Upper lobe of left lung (tissue), 6 donors: ENCODE measurements around the gene LRRK1. TPM values are rescaled to one million over a fixed set of nuclear protein-coding genes. Genes with fewer than 3 reads are reported as not detected.

Experiments used
- ATAC-seq, 2 donors: fragments of 200-7000 bp; cut with Tn5 transposase; one replicate each; pipeline ENCODE4 v1.9.1; 2022; ENCODE audit warnings: mild to moderate bottlenecking in 2 of 2, moderate library complexity in 2 of 2; ENCODE audit not compliant: low FRiP score in 2 of 2
- DNase-seq, 2 donors: peaks; one replicate each; pipeline ENCODE4 v3.0.0-alpha.2; 2019 to 2020
- H3K27ac ChIP-seq, 4 donors: fragments of 200-600 bp; sonication (generic); one replicate each; pipeline ENCODE4 v1.5.1; 2016 to 2019
- H3K27me3 ChIP-seq, 4 donors: fragments of 200-600 bp; sonication (generic); one replicate each; pipeline ENCODE4 v1.5.1; 2017 to 2019
- H3K36me3 ChIP-seq, 4 donors: fragments of 200-600 bp; sonication (generic); one replicate each; pipeline ENCODE4 v1.5.1; 2016 to 2019
- H3K4me1 ChIP-seq, 4 donors: fragments of 200-600 bp; sonication (generic); one replicate each; pipeline ENCODE4 v1.5.1; 2018 to 2019
- H3K4me3 ChIP-seq, 4 donors: fragments of 200-600 bp; sonication (generic); one replicate each; pipeline ENCODE4 v1.5.1; 2017 to 2019; ENCODE audit warnings: mild to moderate bottlenecking in 2 of 4, moderate library complexity in 1 of 4
- H3K9me3 ChIP-seq, 4 donors: fragments of 200-600 bp; sonication (generic); one replicate each; pipeline ENCODE4 v1.5.1; 2018 to 2019
- EP300 ChIP-seq, 4 donors: sonication (generic); formaldehyde crosslinking; IDR thresholded peaks; one replicate each; pipeline ENCODE4 v1.5.1; 2017; ENCODE audit warnings: antibody characterized with exemption in 4 of 4, control low read depth in 2 of 4
- POLR2A ChIP-seq, 4 donors: fragments of 450-650 bp; IDR thresholded peaks; one replicate each; pipeline ENCODE4 v1.5.1; 2016 to 2017; ENCODE audit warnings: antibody characterized with exemption in 4 of 4, mild to moderate bottlenecking in 2 of 4
- POLR2AphosphoS5 ChIP-seq, 2 donors: sonication (generic); formaldehyde crosslinking; IDR thresholded peaks; one replicate each; pipeline ENCODE4 v1.5.1; 2017; ENCODE audit warnings: antibody characterized with exemption in 2 of 2
- WGBS, 2 donors: methylation state at CpG; one replicate each; pipeline ENCODE4 v1.1.5; 2017 to 2018; 5-methylcytosine and 5-hydroxymethylcytosine counted together
- total RNA-seq, 6 donors: library from RNA; depleted of rRNA in 4 of 6; stranded (reverse); fragments of >200 nt in 4 of 6; gene quantifications; one replicate each; pipeline versions ENCODE4 v1.1.0 to v1.2.1, GENCODE V29; 2016 to 2021
- TF ChIP-seq, protein P1 (sequence below), 6 experiments: fragments of 450-650 bp in 4 of 6; fragments of 200-600 bp in 2 of 6; sonication (generic) in 2 of 6; IDR thresholded peaks; one replicate each; pipeline ENCODE4 v1.5.1; 2016 to 2019; ENCODE audit warnings: antibody characterized with exemption in 6 of 6
- donor health status: DM: no; HTN: no; CAD: no; lungs with moderate emphysema.
- donor health status: DM: no; HTN: yes; CAD: no; lungs with severe emphysema.

LRRK1 gene
- total RNA-seq, 6 donors from 2014 or later, result 15.0 to 47.1 (median 31.2) TPM

DNA sequence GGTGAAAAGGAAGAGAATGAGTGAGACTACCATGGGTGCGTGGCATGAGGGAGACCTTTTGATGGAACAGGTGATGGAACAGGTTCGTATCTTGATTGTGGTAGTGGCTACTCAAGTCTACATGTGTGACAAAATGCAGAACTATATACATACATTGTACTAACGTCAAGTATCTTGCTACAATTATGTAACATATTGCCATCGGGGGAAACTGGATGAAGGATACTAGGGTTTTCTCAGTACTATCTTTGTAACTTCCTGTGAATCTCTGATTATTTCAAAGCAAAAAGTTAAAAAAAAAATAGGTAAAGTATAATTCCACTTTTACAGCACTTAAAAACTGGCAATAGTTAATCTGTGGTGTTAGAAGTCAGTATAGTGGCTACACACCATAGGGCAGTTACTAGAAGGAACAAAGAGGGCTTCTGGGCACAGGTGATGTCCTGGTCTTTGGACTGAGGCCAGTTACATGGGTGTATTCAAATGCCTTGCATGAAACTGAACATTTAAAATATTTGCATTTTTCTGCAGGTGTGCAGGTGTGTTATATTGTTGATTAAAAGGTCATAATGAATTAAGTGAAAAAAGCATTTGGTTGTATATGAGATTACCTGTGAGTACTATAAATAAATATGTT is 61.4 kb downstream of the LRRK1 start:
- H3K9me3 ChIP-seq, result no peaks in the 10 kb centered on the region
- H3K36me3 ChIP-seq, result peaks cover 0 to 4% (median 0%) of the 10 kb centered on the region in 4 donors
- ATAC-seq, result no peak
- no peak for TF ChIP-seq POLR2A (IDR thresholded peaks at IDR 0.05)
- TF ChIP-seq, protein P1, sequence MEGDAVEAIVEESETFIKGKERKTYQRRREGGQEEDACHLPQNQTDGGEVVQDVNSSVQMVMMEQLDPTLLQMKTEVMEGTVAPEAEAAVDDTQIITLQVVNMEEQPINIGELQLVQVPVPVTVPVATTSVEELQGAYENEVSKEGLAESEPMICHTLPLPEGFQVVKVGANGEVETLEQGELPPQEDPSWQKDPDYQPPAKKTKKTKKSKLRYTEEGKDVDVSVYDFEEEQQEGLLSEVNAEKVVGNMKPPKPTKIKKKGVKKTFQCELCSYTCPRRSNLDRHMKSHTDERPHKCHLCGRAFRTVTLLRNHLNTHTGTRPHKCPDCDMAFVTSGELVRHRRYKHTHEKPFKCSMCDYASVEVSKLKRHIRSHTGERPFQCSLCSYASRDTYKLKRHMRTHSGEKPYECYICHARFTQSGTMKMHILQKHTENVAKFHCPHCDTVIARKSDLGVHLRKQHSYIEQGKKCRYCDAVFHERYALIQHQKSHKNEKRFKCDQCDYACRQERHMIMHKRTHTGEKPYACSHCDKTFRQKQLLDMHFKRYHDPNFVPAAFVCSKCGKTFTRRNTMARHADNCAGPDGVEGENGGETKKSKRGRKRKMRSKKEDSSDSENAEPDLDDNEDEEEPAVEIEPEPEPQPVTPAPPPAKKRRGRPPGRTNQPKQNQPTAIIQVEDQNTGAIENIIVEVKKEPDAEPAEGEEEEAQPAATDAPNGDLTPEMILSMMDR (IDR thresholded peaks at IDR 0.05), result no peak
- TF ChIP-seq EP300 (IDR thresholded peaks at IDR 0.05), result no peak
- no peak for TF ChIP-seq POLR2AphosphoS5 (IDR thresholded peaks at IDR 0.05)
- no peak overlapping the region for H3K27ac ChIP-seq
- no peaks in the 10 kb centered on the region for H3K27me3 ChIP-seq
- H3K4me3 ChIP-seq, result no peak overlapping the region
- DNase-seq, result no peak
- H3K4me1 ChIP-seq, result no peaks in the 10 kb centered on the region
- 71 to 93% methylated on average over 4 of the region's 4 CpGs for WGBS, 2 donors

DNA sequence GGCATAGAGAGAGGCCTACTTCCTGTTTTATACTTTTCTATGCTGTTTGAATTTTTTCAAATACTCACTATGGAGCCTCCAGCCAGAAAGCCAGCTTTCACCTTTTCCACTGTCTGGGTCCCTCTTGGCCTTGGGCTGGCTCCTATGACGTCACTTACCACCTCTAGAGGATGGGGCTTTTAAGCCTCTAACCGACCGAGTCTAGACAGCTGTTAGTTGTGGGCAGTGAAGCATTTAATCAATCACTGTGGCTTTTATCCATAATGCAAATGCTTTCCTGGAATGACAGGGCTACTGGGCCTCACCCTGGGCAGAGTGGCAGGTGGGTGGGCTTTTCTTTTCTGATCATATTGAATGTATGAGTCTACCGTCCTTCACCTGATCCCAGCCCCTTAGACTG is 61.9 kb downstream of the LRRK1 start:
- DNase-seq (no peak), ATAC-seq (no peak)
- Histone ChIP-seq H3K36me3 (peaks cover 0 to 4% (median 0%) of the 10 kb centered on the region in 4 donors), H3K4me1 (no peaks in the 10 kb centered on the region), H3K4me3 (no peak overlapping the region), H3K27ac (no peak overlapping the region), H3K27me3 (no peaks in the 10 kb centered on the region), H3K9me3 (no peaks in the 10 kb centered on the region)
- 79 to 93% methylated on average over 4 of the region's 4 CpGs for WGBS, 2 donors
- TF ChIP-seq, protein P1 (IDR thresholded peaks at IDR 0.05), result no peak
- TF ChIP-seq POLR2A (IDR thresholded peaks at IDR 0.05) (no peak), EP300 (IDR thresholded peaks at IDR 0.05) (no peak), POLR2AphosphoS5 (IDR thresholded peaks at IDR 0.05) (no peak)

DNA sequence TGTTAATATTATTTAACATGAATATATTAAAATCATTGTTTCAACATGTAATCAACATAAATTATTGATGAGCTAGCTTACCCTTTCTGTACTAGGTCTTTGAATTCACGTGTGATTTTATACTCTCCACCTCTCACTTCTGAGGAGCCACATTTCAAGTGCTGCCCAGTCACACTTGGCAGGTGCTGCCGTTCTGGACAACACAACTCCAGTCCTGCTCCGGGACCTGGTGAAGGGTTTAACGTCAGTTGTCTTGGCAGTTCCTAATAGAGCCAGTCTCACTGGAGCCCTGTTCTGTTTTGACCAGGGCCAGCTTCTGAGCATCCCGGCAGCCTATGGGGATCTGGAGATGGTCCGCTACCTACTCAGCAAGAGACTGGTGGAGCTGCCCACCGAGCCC is 64.1 kb downstream of the LRRK1 start:
- H3K9me3 ChIP-seq, result no peaks in the 10 kb centered on the region
- H3K4me3 ChIP-seq, result no peak overlapping the region
- H3K4me1 ChIP-seq, result no peaks in the 10 kb centered on the region
- H3K27me3 ChIP-seq, result no peaks in the 10 kb centered on the region
- DNase-seq (no peak), ATAC-seq (no peak)
- H3K36me3 ChIP-seq, result peaks cover 0 to 4% (median 0%) of the 10 kb centered on the region in 4 donors
- 77 to 89% methylated on average over 5 of the region's 7 CpGs for WGBS, 2 donors
- no peak overlapping the region for H3K27ac ChIP-seq
- TF ChIP-seq EP300 (IDR thresholded peaks at IDR 0.05), result no peak
- no peak for TF ChIP-seq POLR2A (IDR thresholded peaks at IDR 0.05)
- no peak for TF ChIP-seq POLR2AphosphoS5 (IDR thresholded peaks at IDR 0.05)
- TF ChIP-seq, protein P1 (IDR thresholded peaks at IDR 0.05), result no peak

DNA sequence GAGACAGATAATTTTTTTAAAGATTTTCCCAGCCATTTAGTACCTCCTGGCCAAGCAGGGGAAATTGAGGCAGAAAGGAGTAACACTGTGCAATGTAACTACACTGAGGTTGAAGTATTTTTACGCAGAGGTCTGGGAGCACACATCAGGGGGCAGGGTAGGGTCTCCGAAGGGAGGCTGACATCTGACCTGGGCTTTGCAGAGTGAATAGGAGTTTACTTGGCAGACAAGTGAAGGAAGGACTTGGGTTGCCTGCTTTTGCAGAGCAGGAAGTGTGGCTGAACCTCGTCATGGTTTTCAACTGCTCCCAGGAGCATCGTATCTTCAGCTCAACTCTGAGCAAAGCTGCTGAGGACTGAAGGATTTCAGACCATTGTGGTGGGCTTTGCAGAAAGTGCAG is 66.2 kb downstream of the LRRK1 start:
- ATAC-seq, result no peak
- no peak for TF ChIP-seq POLR2A (IDR thresholded peaks at IDR 0.05)
- TF ChIP-seq POLR2AphosphoS5 (IDR thresholded peaks at IDR 0.05), result no peak
- TF ChIP-seq, protein P1 (IDR thresholded peaks at IDR 0.05), result no peak
- TF ChIP-seq EP300 (IDR thresholded peaks at IDR 0.05), result no peak
- WGBS, 2 donors, result 79 to 82% methylated on average over 4 of the region's 4 CpGs

More for the DNA sequence above, 66.2 kb downstream of the LRRK1 start:
- Histone ChIP-seq H3K36me3 (peaks cover 0 to 7% (median 0%) of the 10 kb centered on the region in 4 donors), H3K27me3 (no peaks in the 10 kb centered on the region), H3K9me3 (no peaks in the 10 kb centered on the region), H3K27ac (no peak overlapping the region), H3K4me1 (no peaks in the 10 kb centered on the region), H3K4me3 (no peak overlapping the region)
- DNase-seq, result no peak
